Caco-2 (cell line): ENCODE results near the gene RAB23. TPM values are rescaled to one million over a fixed set of nuclear protein-coding genes. Genes with fewer than 3 reads are reported as not detected.

Experiments
- BruUV-seq: library from RNA; stranded (reverse); fragments of 400-500 nt; replicated peaks from 2 replicates; lab custom pipeline; 2021; lab: Mats Ljungman, UMichigan
- CTCF ChIA-PET: fragments of 300-600 bp; sonication (Branson Sonifier 250); formaldehyde crosslinking; loops from one replicate; lab custom pipeline; 2022; ENCODE audit warnings: antibody characterized with exemption; lab: Charles Lee
- POLR2A ChIA-PET: fragments of 300-600 bp; sonication (Branson Sonifier 250); formaldehyde crosslinking; loops from one replicate; lab custom pipeline; 2022; ENCODE audit warnings: antibody characterized with exemption; lab: Charles Lee
- DNase-seq, 2 experiments: peaks; one replicate each; pipeline versions ENCODE4 v3.0.0 to v3.0.0-alpha.2; 2020 to 2022
- H3K27me3 ChIP-seq: replicated peaks from 2 replicates; pipeline ENCODE4 v1.6.0; 2011; ENCODE audit warnings: low read length; ENCODE audit not compliant: control insufficient read depth, insufficient read depth
- H3K36me3 ChIP-seq: 2 replicates; pipeline ENCODE4 v1.5.1; 2011; ENCODE audit warnings: low read length; ENCODE audit not compliant: control insufficient read depth, insufficient read depth
- H3K4me1 ChIP-seq: fragments of 250-450 bp; sonication (Bioruptor Pico); 2 replicates; pipeline ENCODE4 v1.5.1; 2020; ENCODE audit warnings: mild to moderate bottlenecking
- H3K4me3 ChIP-seq: 2 replicates; pipeline ENCODE4 v1.5.1; 2011; ENCODE audit warnings: low read depth, mild to moderate bottlenecking, control low read depth, low read length
- H3K9me3 ChIP-seq: fragments of 250-450 bp; sonication (Bioruptor Pico); 2 replicates; pipeline ENCODE4 v1.5.1; 2020; ENCODE audit warnings: mild to moderate bottlenecking, moderate library complexity
- H3K27ac Mint-ChIP-seq: one replicate; pipeline ENCODE4 v1.8.0; 2022; ENCODE audit warnings: mixed read lengths; ENCODE audit not compliant: unreplicated experiment
- H3K27me3 Mint-ChIP-seq: one replicate; pipeline ENCODE4 v1.8.0; 2022; ENCODE audit warnings: mixed read lengths; ENCODE audit not compliant: insufficient read depth, unreplicated experiment
- H3K36me3 Mint-ChIP-seq: one replicate; pipeline ENCODE4 v1.8.0; 2022; ENCODE audit warnings: mild to moderate bottlenecking, mixed read lengths; ENCODE audit not compliant: insufficient read depth, unreplicated experiment
- H3K4me1 Mint-ChIP-seq: one replicate; pipeline ENCODE4 v1.8.0; 2022; ENCODE audit warnings: low read depth, mixed read lengths; ENCODE audit not compliant: unreplicated experiment
- H3K4me3 Mint-ChIP-seq: one replicate; pipeline ENCODE4 v1.8.0; 2022; ENCODE audit warnings: mild to moderate bottlenecking, moderate library complexity, mixed read lengths; ENCODE audit not compliant: unreplicated experiment
- H3K9me3 Mint-ChIP-seq: one replicate; pipeline ENCODE4 v1.8.0; 2022; ENCODE audit warnings: mixed read lengths; ENCODE audit not compliant: unreplicated experiment
- CTCF ChIP-seq, 2 experiments: fragments of 200-600 bp in 1 of 2; IDR thresholded peaks; 1 replicate in 1 of 2; 2 replicates in 1 of 2; pipeline versions ENCODE4 v1.5.1 to v1.8.0; 2011 to 2022; ENCODE audit warnings: antibody characterized with exemption in 1 of 2, control low read depth in 1 of 2, inconsistent platforms in 1 of 2, low read depth in 1 of 2, low read length in 1 of 2, mild to moderate bottlenecking in 1 of 2, moderate library complexity in 1 of 2; ENCODE audit not compliant: insufficient read depth in 1 of 2, severe bottlenecking in 1 of 2, unreplicated experiment in 1 of 2
- intact Hi-C: fragments of 100-400 bp; cut with micrococcal nuclease; formaldehyde crosslinking; loops from one replicate; pipeline ENCODE4 v1.10.0; 2022; ENCODE audit not compliant: unreplicated experiment
- total RNA-seq: library from RNA; stranded (reverse); gene quantifications from 2 replicates; pipeline ENCODE4 v1.2.3, GENCODE V29; 2022

Gene RAB23
- total RNA-seq, 1 experiment from 2014 or later = 13.7 TPM

- no peak for TF ChIP-seq CTCF (IDR thresholded peaks at IDR 0.05; ENCODE audit: insufficient read depth in 1 of 2, low read depth in 1 of 2, low read length in 1 of 2, severe bottlenecking in 1 of 2, unreplicated experiment in 1 of 2)
- Histone ChIP-seq H3K9me3 (no peaks in the 10 kb centered on the region; the same call in 1 of the 2 replicates), H3K4me1 (no peaks in the 10 kb centered on the region; the same call in 1 of the 2 replicates), H3K36me3 (no peaks in the 10 kb centered on the region), H3K4me3 (no peak overlapping the region), H3K27me3 (no peaks in the 10 kb centered on the region)
- CTCF ChIA-PET = no interaction called here
- no peak for DNase-seq
- H3K4me1 Mint-ChIP-seq = peaks cover 14% of the 10 kb centered on the region
- H3K27ac Mint-ChIP-seq = no peak overlapping the region
- no peak overlapping the region for H3K4me3 Mint-ChIP-seq
- intact Hi-C loops = loop anchor here (10.0 kb wide), 1 partner anchor 227 kb away; no protein-coding TSS in a partner anchor
- POLR2A ChIA-PET = no interaction called here
- no peaks in the 10 kb centered on the region for H3K9me3 Mint-ChIP-seq
- BruUV-seq = no TSS peak
- no peaks in the 10 kb centered on the region for H3K27me3 Mint-ChIP-seq
- H3K36me3 Mint-ChIP-seq = no peaks in the 10 kb centered on the region
Observed at GRCh38 chr6:57252137-57252536, 30.0 kb upstream of the RAB23 start.

- Histone ChIP-seq H3K4me3 (no peak overlapping the region), H3K9me3 (no peaks in the 10 kb centered on the region; the same call in 1 of the 2 replicates), H3K36me3 (no peaks in the 10 kb centered on the region), H3K27me3 (no peaks in the 10 kb centered on the region), H3K4me1 (no peaks in the 10 kb centered on the region; the same call in 1 of the 2 replicates)
- peaks cover 14% of the 10 kb centered on the region for H3K4me1 Mint-ChIP-seq
- intact Hi-C loops = loop anchor here (10.0 kb wide), 1 partner anchor 226 kb away; no protein-coding TSS in a partner anchor
- ChIA-PET POLR2A (no interaction called here), CTCF (no interaction called here)
- DNase-seq = no peak
- H3K9me3 Mint-ChIP-seq = no peaks in the 10 kb centered on the region
- TF ChIP-seq CTCF (IDR thresholded peaks at IDR 0.05; ENCODE audit: insufficient read depth in 1 of 2, low read depth in 1 of 2, low read length in 1 of 2, severe bottlenecking in 1 of 2, unreplicated experiment in 1 of 2) = no peak
- no TSS peak for BruUV-seq
- no peak overlapping the region for H3K27ac Mint-ChIP-seq
- no peaks in the 10 kb centered on the region for H3K27me3 Mint-ChIP-seq
- no peak overlapping the region for H3K4me3 Mint-ChIP-seq
- no peaks in the 10 kb centered on the region for H3K36me3 Mint-ChIP-seq
Observed at GRCh38 chr6:57250348-57250747, 28.2 kb upstream of the RAB23 start.

GRCh38 chr6:57248311-57248895 lies 26.3 kb upstream of the RAB23 start:
- peak in 1 of 2 experiments; percentile 39 for DNase-seq
- H3K36me3 Mint-ChIP-seq = no peaks in the 10 kb centered on the region
- H3K27ac Mint-ChIP-seq = no peak overlapping the region
- Histone ChIP-seq H3K27me3 (no peaks in the 10 kb centered on the region), H3K4me1 (no peaks in the 10 kb centered on the region), H3K4me3 (no peak overlapping the region), H3K9me3 (no peaks in the 10 kb centered on the region; the same call in 1 of the 2 replicates), H3K36me3 (no peaks in the 10 kb centered on the region)
- BruUV-seq = no TSS peak
- TF ChIP-seq CTCF (IDR thresholded peaks at IDR 0.05; ENCODE audit: insufficient read depth in 1 of 2, low read depth in 1 of 2, low read length in 1 of 2, severe bottlenecking in 1 of 2, unreplicated experiment in 1 of 2) = no peak
- intact Hi-C loops = no loop called here
- no peaks in the 10 kb centered on the region for H3K27me3 Mint-ChIP-seq
- CTCF ChIA-PET = no interaction called here
- H3K4me3 Mint-ChIP-seq = no peak overlapping the region
- POLR2A ChIA-PET = no interaction called here
- no peaks in the 10 kb centered on the region for H3K9me3 Mint-ChIP-seq
- peaks cover 7% of the 10 kb centered on the region for H3K4me1 Mint-ChIP-seq
